GM19238 (cell line): ENCODE measurements around the gene TSPEAR.
"Not testable (repeated sequence)": the region's sequence is repeated elsewhere in the genome, so short reads cannot be mapped to it uniquely, and the experiment has no call there.

Source experiments
- DNase-seq: peaks from one replicate; pipeline ENCODE4 v3.0.0; 2011; ENCODE audit warnings: low spot score; ENCODE audit not compliant: insufficient read length

The TSPEAR gene

GRCh38 chr21:44494418-44494817 is 217.0 kb downstream of the TSPEAR start:
- no peak for DNase-seq

DNA sequence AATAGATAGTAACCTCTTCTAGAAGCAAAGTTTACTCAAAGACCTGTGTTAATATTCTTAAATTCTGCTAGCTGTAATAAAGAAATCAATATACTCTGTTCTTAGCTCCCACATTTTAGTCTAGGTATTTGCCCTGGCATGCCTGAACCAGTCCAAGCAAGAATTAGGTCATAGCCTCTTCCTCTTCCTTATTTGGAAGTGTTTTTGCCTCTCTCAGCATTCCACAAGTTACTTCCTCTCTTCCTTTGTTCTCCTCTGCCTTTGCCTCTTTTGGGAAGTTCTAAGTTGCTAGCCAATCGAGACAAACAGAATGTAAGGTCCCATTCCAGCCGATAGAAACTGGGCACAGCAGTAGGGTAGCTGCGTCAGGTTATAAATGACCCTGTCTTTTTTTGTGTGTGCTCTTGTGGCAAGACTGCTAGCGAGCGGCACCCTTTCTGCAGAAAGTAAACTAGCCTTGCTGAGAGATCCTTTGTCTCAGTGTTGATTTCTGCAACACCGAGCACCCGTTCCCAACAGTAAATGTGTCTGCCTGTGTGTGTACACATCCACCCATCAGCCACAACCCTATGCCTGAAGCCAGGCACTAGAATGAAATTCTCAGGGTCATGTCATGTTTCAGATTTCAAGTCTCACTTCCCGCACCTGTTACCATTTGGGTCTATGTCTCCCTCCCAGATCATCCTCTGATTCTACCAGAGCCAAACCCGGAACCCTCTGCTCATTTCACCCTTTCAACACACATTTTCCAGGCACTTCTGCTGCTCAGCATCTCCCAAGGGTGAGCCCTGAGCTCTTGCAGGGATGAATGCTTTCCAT is 218.6 kb downstream of the TSPEAR start:
- DNase-seq: no peak

DNA sequence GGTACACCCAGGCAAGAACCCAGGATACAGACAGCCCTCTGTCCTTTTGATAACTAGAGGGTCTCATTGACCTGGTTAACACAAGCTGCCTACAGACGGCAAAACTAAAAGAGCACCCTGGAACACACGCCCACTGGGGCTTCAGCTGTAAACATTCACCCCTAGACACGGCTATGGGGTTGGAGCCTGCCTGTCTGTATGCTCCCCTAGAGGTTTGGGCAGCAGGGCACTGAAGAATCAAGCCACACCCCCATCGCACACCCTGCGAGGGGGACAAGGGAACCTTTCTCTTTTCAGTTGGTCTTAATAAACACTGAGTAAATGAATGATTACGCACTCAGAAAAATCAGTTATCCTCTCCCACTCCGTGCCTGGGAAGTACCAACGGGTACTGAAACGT is 220.6 kb downstream of the TSPEAR start:
- DNase-seq: no peak

DNA sequence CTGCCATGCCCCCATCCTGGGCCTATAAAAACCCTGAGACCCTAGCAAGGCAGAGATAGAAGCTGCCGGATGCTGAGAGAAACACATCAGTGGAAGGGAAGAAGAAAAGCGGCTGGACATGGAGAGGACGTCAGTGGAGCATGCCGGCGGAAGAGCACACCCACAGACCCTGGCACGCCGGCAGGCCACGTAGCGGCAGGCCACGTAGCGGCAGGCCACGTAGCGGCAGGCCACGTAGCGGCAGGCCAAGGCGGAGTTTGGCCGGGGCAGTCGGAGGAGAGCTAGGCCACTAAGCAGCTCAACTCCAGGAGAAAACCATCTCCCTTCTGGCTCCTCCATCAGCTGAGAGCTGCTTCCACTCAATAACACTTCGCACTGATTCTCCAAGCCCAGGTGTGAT is 221.0 kb downstream of the TSPEAR start:
- no peak for DNase-seq

DNA sequence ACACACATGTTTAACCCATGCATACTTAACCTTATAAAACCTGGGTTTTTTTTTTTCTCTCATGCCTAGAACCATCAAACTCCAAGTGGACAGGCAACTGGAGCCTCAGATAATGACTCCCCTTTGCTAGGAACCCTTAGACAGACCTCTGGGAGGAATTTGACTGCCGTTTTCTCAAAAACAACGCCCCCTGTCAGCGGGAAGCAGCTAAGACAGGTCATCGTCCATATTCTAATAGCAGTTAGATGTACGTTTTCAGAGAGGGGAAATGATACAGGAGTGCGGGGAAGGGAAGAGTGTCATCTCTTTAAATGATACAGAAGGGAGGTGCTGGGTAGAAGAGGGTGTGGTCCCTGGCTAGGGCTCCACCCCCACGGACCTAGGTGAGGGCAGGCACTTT is 221.4 kb downstream of the TSPEAR start:
- DNase-seq: no peak

- DNase-seq: no peak
Observed at GRCh38 chr21:44487831-44488230, 223.5 kb downstream of the TSPEAR start.

DNA sequence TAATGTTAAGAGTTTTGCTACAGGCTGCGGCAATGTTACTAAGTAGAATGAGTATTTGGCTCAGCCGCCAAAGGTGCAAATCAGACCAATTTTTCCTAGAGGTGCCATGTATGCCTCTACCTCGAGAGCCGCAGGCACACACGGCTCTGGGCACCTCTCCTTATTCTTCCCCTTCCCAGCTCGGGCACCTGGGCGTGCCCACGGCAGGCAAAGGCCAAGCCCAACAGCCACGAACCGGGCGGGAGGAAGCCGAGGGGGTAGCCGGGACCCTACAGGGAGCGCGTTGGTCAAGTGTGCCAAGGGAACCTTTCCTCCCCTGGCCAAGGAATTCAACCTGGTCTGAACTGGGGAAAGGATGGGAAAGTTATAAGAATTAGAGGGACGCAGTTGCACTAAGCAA is 225.1 kb downstream of the TSPEAR start:
- no peak for DNase-seq

- DNase-seq: no peak
Observed at GRCh38 chr21:44485796-44486195, 225.6 kb downstream of the TSPEAR start.

DNA sequence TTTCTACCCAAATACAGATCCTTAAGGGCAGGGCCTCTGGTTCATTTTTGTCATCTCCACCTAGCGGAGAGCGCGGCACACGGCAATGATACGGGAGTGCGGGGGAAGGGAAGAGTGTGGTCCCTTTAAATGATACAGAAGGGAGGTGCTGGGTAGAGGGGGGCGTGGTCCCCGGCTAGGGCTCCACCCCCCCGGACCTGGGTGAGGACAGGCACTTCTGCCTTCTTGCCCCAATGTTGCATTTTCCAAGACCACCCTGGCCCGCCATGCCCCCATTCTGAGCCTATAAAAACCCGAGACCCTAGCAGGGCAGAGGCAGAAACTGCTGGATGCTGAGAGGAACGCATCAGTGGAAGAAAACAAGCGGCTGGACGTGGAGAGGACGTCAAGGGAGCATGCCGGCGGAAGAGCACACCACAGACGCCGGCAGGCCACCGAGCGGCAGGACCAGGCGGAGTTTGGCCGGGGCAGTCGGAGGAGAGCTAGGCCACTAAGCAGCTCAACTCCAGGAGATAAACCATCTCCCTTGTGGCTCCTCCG is 226.0 kb downstream of the TSPEAR start:
- no peak for DNase-seq

DNA sequence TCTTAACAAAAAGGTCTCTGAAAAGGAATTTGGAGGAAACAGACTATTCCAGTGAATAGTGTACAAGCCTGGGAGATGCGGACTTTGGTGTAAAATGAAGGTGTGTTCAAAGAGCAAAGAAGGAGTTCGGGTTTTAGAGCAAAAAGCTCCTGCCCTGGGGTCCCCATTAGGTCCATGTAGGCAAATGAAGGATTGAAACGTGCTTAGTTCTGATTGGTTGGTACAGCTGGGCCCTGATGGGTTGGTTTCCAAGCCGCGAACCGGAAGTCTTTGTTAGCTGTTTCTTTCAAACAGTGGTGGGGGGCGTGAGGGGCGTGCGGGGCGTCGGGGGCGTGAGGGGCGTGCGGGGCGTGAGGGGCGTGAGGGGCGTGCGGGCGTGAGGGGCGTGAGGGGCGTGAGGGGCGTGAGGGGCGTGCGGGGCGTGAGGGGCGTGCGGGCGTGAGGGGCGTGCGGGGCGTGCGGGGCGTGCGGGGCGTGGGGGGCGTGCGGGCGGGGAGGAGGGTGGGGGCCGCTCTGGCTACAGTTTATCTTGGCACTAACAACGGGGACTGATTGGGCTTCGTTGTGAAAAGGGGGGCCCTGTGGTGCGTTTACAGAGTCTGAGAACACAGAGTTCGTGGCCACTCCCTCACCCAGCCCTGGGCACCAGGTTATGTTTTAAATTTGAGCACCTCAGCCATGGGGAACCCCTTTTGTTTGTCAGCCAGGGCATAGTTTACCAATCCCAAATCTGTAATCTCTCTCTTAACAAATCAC is 226.7 kb downstream of the TSPEAR start:
- DNase-seq: no peak

DNA sequence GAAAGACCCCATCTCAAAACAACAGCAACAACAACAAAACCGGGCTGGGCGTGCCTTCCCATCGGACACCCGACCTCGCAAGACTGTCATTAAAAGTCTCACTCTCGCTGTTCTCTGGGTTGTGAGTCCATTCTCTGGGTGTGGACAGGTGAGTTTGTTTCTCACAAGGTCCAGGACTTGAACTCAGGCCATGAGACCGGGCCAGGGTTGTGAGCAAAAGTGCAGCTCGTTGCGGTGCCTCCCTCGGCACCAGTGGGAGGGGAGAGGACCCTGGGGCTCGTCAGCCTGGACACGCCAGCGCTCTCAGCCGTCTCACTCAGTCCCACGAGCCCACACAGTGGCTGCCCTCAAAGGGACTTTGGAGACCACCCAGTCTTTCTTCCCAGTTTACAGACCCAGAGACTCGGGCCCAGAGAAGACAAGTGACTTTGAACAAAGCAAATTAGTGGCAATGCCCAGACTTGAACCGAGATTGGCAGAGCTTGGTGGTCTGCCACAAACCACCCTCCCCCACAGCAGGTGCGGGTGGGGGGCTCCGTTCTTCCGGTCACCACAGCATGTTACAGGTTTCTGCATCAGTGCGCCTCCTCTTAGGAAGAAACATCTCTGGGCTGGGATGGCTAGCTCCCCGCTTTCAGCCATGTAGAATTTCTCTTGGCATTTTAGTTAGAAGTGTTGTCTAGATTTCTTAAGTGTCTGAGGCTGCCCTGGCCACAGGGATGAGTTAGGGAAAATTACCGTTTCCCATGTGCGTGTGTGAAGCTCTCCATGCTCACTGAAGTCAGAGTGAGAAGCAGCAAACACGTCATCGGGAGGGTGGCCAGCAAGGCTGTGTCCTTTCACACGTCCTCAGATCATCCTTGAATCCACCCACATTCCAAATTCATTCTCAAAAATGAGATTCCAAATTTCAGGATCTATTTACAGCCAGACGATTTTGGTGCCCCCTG is 227.8 kb downstream of the TSPEAR start:
- no peak for DNase-seq

DNA sequence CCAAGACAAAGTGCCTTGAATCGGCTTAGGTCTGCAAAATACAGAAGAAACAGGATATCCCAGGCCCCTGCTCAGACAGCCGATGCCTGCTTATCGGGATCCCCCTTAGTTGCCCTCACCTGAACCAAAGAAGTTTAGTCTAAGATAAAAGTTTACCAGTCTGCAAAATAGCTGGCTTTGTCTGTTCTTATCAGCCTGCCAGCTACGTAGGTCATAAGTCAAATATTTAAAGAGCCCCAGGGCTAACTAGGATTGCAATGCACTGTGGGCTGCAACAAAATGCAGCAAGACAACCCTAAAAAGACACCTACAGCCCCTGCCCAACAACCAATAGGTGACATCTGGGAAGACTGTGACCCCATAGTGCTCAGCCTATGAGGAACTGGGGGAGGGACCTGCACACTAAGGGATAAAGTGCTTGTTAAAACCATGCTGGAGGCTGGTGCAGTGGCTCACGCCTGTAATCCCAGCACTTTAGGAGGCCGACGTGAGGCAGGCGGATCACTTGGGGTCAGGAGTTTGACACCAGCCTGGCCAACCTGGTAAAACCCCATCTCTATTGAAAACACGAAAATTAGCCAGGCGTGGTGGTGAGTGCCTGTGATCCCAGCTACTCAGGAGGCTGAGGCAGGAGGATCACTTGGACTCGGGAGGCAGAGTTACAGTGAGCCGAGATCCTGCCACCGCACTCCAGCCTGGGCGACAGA is 228.6 kb downstream of the TSPEAR start:
- DNase-seq: no peak

GRCh38 chr21:44480200-44481053 is 230.9 kb downstream of the TSPEAR start:
- DNase-seq: no peak

- not testable (repeated sequence) for DNase-seq
Observed at GRCh38 chr21:44479556-44480199, 231.7 kb downstream of the TSPEAR start.

DNA sequence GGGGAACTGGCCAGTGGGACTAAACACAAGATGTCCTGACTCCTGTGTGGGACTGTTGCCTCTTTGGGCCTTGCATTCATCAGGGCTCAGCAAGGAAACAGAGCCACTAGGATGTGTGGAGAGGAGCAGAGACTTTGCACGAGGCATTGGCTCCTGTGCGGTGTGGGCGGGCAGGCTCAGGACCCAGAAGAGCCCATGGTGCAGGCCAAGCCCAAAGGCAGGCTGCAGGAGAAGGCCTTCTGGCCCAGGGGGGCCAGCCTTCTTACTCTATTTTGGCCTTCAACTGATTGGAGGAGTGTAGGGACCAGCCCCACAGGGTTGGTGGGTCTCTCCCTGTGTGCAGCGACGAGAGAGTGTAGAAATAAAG is 232.6 kb downstream of the TSPEAR start:
- DNase-seq: no peak

DNA sequence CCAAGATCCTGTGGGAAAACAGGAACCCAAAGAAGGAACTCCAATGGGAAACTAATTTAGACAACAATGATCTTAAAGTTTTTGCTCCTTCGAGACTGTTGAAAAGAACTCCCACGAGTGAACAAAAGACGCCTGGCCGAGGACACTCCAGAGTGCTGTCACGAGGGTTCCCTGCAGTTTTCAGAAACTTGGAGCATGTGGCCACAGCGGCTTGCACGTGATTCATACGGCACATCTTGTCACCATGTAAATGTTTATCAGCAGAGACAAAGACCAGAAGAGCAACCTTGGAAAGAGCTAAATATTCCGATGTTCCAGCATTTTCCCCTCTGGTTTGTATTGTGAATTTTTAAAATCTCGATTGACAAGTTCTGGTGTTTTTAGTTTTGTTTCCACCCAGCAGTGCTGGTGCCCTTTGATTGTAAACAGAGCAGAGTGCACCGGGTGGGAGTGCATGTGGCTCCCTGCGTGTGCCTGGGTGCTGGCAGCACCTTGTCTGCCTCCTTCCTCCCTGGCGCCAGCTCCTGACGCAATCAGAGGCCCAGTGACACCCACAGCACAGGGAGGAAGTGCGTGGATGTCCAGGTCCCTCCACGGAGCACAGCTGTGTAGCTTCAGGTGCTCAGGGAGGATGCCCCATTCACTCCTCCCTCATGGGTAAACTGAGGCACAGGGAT is 233.1 kb downstream of the TSPEAR start:
- DNase-seq: no peak

- DNase-seq: no peak
Observed at GRCh38 chr21:44477712-44478111, 233.7 kb downstream of the TSPEAR start.

GRCh38 chr21:44477131-44477530 is 234.2 kb downstream of the TSPEAR start:
- no peak for DNase-seq
